HepG2 (cell line): ENCODE results near the gene BCAS3. TPM values are rescaled to one million over a fixed set of nuclear protein-coding genes. Genes with fewer than 3 reads are reported as not detected.
A peak's percentile ranks its signal among the peaks of the same experiment; 100 is the strongest.

Experiments
- ATAC-seq: fragments of 200-7000 bp; cut with Tn5 transposase; 3 replicates; pipeline ENCODE4 v1.9.1; 2020; ENCODE audit warnings: mild to moderate bottlenecking, moderate library complexity
- BruUV-seq: library from RNA; stranded (reverse); fragments of 400-500 nt; replicated peaks from 2 replicates; lab custom pipeline; 2021; lab: Mats Ljungman, UMichigan
- CTCF ChIA-PET: fragments of 300-600 bp; formaldehyde crosslinking; extraction: SDS; loops from one replicate; lab custom pipeline; 2021; ENCODE audit warnings: low total read pairs, inconsistent platforms, low intra/inter-chr PET ratio; lab: Yijun Ruan, JAX
- POLR2A ChIA-PET: fragments of 350-600 bp; sonication (Branson Sonifier 250); formaldehyde crosslinking; loops from one replicate; lab custom pipeline; 2020; ENCODE audit warnings: antibody characterized with exemption, inconsistent platforms; lab: Yijun Ruan, JAX
- DNase-seq: peaks from one replicate; pipeline ENCODE4 v3.0.0-alpha.2; 2015; ENCODE audit warnings: low spot score
- FAIRE-seq: peaks from 3 replicates; lab custom pipeline; 2011; peaks lifted over from hg19 to GRCh38; lab: Jason Lieb, UNC
- H2AFZ ChIP-seq: one replicate; pipeline ENCODE4 v1.6.1; 2011; ENCODE audit warnings: low read length, inconsistent platforms
- H3K27ac ChIP-seq: fragments of 300-600 bp; 3 replicates; pipeline ENCODE4 v1.8.0; 2011; ENCODE audit warnings: mixed run types, mild to moderate bottlenecking, mixed read lengths, low read length, inconsistent platforms; ENCODE audit not compliant: insufficient read depth; ENCODE audit errors: extremely low read length
- H3K27me3 ChIP-seq, 2 experiments: fragments of 200-600 bp in 1 of 2; 2 replicates in 1 of 2; 3 replicates in 1 of 2; pipeline versions ENCODE4 v1.6.0 to v1.8.0; 2011; ENCODE audit warnings: low read length in 2 of 2, mild to moderate bottlenecking in 2 of 2, moderate library complexity in 2 of 2, inconsistent platforms in 1 of 2; ENCODE audit not compliant: insufficient read depth in 2 of 2, control insufficient read depth in 1 of 2
- H3K36me3 ChIP-seq, 2 experiments: fragments of 200-600 bp in 1 of 2; replicated peaks in 1 of 2; 2 replicates in 1 of 2; 3 replicates in 1 of 2; pipeline versions ENCODE4 v1.5.1 to v1.8.0; 2011; ENCODE audit warnings: low read length in 2 of 2, inconsistent platforms in 1 of 2; ENCODE audit not compliant: insufficient read depth in 2 of 2, control insufficient read depth in 1 of 2
- H3K4me1 ChIP-seq: 2 replicates; pipeline ENCODE4 v1.5.1; 2012; ENCODE audit warnings: low read length, inconsistent platforms; ENCODE audit not compliant: insufficient read depth
- H3K4me2 ChIP-seq: 2 replicates; pipeline ENCODE4 v1.6.0; 2011; ENCODE audit warnings: low read depth, low read length, inconsistent platforms
- H3K4me3 ChIP-seq, 3 experiments: fragments of 200-600 bp in 1 of 3; sonication (generic), shearing (Covaris generic) in 1 of 3; replicated peaks in 1 of 3; 2 replicates each; pipeline ENCODE4 v1.5.1; 2011 to 2016; ENCODE audit warnings: low read length in 3 of 3, inconsistent platforms in 2 of 3, low read depth in 2 of 3, mild to moderate bottlenecking in 2 of 3, control low read depth in 1 of 3, mixed read lengths in 1 of 3; ENCODE audit not compliant: insufficient read depth in 1 of 3
- H3K79me2 ChIP-seq: one replicate; pipeline ENCODE4 v1.6.1; 2011; ENCODE audit warnings: low read length, inconsistent platforms; ENCODE audit not compliant: insufficient read depth
- H3K9ac ChIP-seq: 2 replicates; pipeline ENCODE4 v1.6.0; 2011; ENCODE audit warnings: mild to moderate bottlenecking, low read depth, low read length, inconsistent platforms; ENCODE audit not compliant: insufficient read depth
- H3K9me3 ChIP-seq: 2 replicates; pipeline ENCODE4 v1.5.1; 2012; ENCODE audit warnings: mild to moderate bottlenecking, low read length
- H4K20me1 ChIP-seq: 2 replicates; pipeline ENCODE4 v1.6.0; 2011; ENCODE audit warnings: inconsistent platforms, mild to moderate bottlenecking, low read length, moderate library complexity; ENCODE audit not compliant: insufficient read depth
- ATF6 ChIP-seq: sonication (generic); formaldehyde crosslinking; conservative IDR thresholded peaks from 2 replicates; pipeline ENCODE4 v1.4.0; 2020; ENCODE audit warnings: missing genetic modification reagents
- CERS6 ChIP-seq: sonication (generic); formaldehyde crosslinking; IDR thresholded peaks from 2 replicates; pipeline ENCODE4 v1.5.0; 2020; ENCODE audit warnings: missing genetic modification reagents
- PAXIP1 ChIP-seq: sonication (generic); formaldehyde crosslinking; conservative IDR thresholded peaks from 2 replicates; pipeline ENCODE4 v1.4.0; 2020; ENCODE audit warnings: mild to moderate bottlenecking, missing genetic modification reagents, moderate library complexity
- PHF20 ChIP-seq: sonication (generic); formaldehyde crosslinking; IDR thresholded peaks from 2 replicates; pipeline ENCODE4 v1.5.0; 2020; ENCODE audit warnings: mild to moderate bottlenecking, missing genetic modification reagents
- PLSCR1 ChIP-seq: sonication (generic); formaldehyde crosslinking; IDR thresholded peaks from 2 replicates; pipeline ENCODE4 v1.5.0; 2020; ENCODE audit warnings: missing genetic modification reagents, mild to moderate bottlenecking, borderline replicate concordance
- RFXANK ChIP-seq: IDR thresholded peaks from 2 replicates; pipeline ENCODE4 v1.6.1; 2016
- SCMH1 ChIP-seq: sonication (generic); formaldehyde crosslinking; IDR thresholded peaks from 2 replicates; pipeline ENCODE4 v1.9.0; 2021; ENCODE audit warnings: missing genetic modification reagents, mild to moderate bottlenecking, borderline replicate concordance
- ZBTB38 ChIP-seq: sonication (generic); formaldehyde crosslinking; IDR thresholded peaks from 2 replicates; pipeline ENCODE4 v1.5.1; 2020; ENCODE audit warnings: mild to moderate bottlenecking, missing genetic modification reagents
- ZFP36 ChIP-seq: fragments of 150-350 bp; IDR thresholded peaks from 2 replicates; pipeline ENCODE4 v1.6.1; 2018; ENCODE audit warnings: borderline replicate concordance, low read length, low read depth; ENCODE audit not compliant: partially characterized antibody
- ZGPAT ChIP-seq: IDR thresholded peaks from 2 replicates; pipeline ENCODE4 v1.6.1; 2016; ENCODE audit warnings: mild to moderate bottlenecking
- ZNF513 ChIP-seq: sonication (generic); formaldehyde crosslinking; conservative IDR thresholded peaks from 2 replicates; pipeline ENCODE4 v1.5.0; 2020; ENCODE audit warnings: missing genetic modification reagents
- ZNF543 ChIP-seq: sonication (generic); formaldehyde crosslinking; IDR thresholded peaks from 2 replicates; pipeline ENCODE4 v1.4.0; 2020; ENCODE audit warnings: mild to moderate bottlenecking, missing genetic modification reagents
- ZNF564 ChIP-seq: sonication (generic); formaldehyde crosslinking; IDR thresholded peaks from 2 replicates; pipeline ENCODE4 v1.8.1; 2023; ENCODE audit warnings: mild to moderate bottlenecking, missing genetic modification reagents
- ZNF768 ChIP-seq: sonication (generic); formaldehyde crosslinking; IDR thresholded peaks from 2 replicates; pipeline ENCODE4 v1.4.0; 2020; ENCODE audit warnings: missing genetic modification reagents
- ZNF879 ChIP-seq: sonication (generic); formaldehyde crosslinking; IDR thresholded peaks from 2 replicates; pipeline ENCODE4 v1.8.1; 2023; ENCODE audit warnings: missing genetic modification reagents
- WGBS: methylation state at CpG from one replicate; pipeline ENCODE4 v1.1.6; 2017; ENCODE audit warnings: low lambda C conversion rate; 5-methylcytosine and 5-hydroxymethylcytosine counted together
- in situ Hi-C: cut with HindIII; loops from 2 replicates; pipeline ENCODE4 v1.10.0; 2017; ENCODE audit warnings: low pct_unique_long_range_greater_than_20kb; ENCODE audit not compliant: extremely low pct_ligation_motif_present
- intact Hi-C: fragments of 100-400 bp; cut with micrococcal nuclease; formaldehyde crosslinking; loops from one replicate; pipeline ENCODE4 v1.10.0; 2022; ENCODE audit not compliant: unreplicated experiment
- polyA plus RNA-seq, 8 experiments: library from polyadenylated mRNA; depleted of rRNA in 3 of 8; stranded (reverse) in 7 of 8; unstranded in 1 of 8; fragments of >200 nt; fragmentation: Illumina TruSeq in 4 of 8; extraction: Trizol in 4 of 8; gene quantifications; 2 replicates each; pipeline versions ENCODE4 v1.2.1 to v1.2.3, GENCODE V29; 2011 to 2016; ENCODE audit warnings: low read depth in 4 of 8, missing spikeins in 1 of 8, mixed read lengths in 1 of 8; ENCODE audit not compliant: insufficient read depth in 1 of 8
- total RNA-seq, 5 experiments: library from RNA; depleted of rRNA; stranded (reverse); fragments of >200 nt; fragmentation: Illumina TruSeq; extraction: Trizol; gene quantifications; 2 replicates each; pipeline ENCODE4 v1.2.3, GENCODE V29; 2016; ENCODE audit warnings: low read depth in 1 of 5

BCAS3 gene
- total and polyA plus RNA-seq, 2 of the 13 experiments (the other 11 are each of a cell fraction or from before 2014, with no cell fraction given): 10.7 to 11.2 TPM

- no peak overlapping the region for H3K27ac ChIP-seq
- DNase-seq: peak; percentile 7
- H3K79me2 ChIP-seq: no peaks in the 10 kb centered on the region
- intact Hi-C loops (loop anchor here (5.0 kb wide), 2 partner anchors 391 to 406 kb away; no protein-coding TSS in a partner anchor), in situ Hi-C loops (loop anchor here (5.0 to 25.0 kb wide), 2 partner anchors 391 to 836 kb away; no protein-coding TSS in a partner anchor)
- H3K4me3 ChIP-seq: no peak overlapping the region
- H3K9me3 ChIP-seq: no peaks in the 10 kb centered on the region
- ATAC-seq: no peak
- H3K4me2 ChIP-seq: no peak overlapping the region
- CTCF ChIA-PET: no interaction called here
- no peaks in the 10 kb centered on the region for H3K36me3 ChIP-seq
- FAIRE-seq: peak; percentile 18
- H4K20me1 ChIP-seq: no peaks in the 10 kb centered on the region
- no peak overlapping the region for H3K9ac ChIP-seq
- H2AFZ ChIP-seq: no peak overlapping the region
- H3K27me3 ChIP-seq: no peaks in the 10 kb centered on the region
- 51% methylated on average over 2 of the region's 2 CpGs for WGBS
- no TSS peak for BruUV-seq
- POLR2A ChIA-PET: no interaction called here
- no peaks in the 10 kb centered on the region for H3K4me1 ChIP-seq
- no peak for TF ChIP-seq ZNF543 (CRISPR knock-in tag)
- TF ChIP-seq ATF6 (CRISPR knock-in tag): no peak
- TF ChIP-seq ZGPAT (CRISPR knock-in tag): no peak
- no peak for TF ChIP-seq ZNF564 (CRISPR knock-in tag)
- TF ChIP-seq RFXANK (CRISPR knock-in tag): no peak
- no peak for TF ChIP-seq ZBTB38
- TF ChIP-seq CERS6 (CRISPR knock-in tag): no peak
- TF ChIP-seq ZNF879 (CRISPR knock-in tag): no peak
- TF ChIP-seq ZNF768 (CRISPR knock-in tag): no peak
- TF ChIP-seq SCMH1 (CRISPR knock-in tag): no peak
- TF ChIP-seq PLSCR1 (CRISPR knock-in tag): no peak
- no peak for TF ChIP-seq PHF20
- TF ChIP-seq PAXIP1 (CRISPR knock-in tag): no peak
- TF ChIP-seq ZNF513: no peak
- TF ChIP-seq ZFP36: no peak
These were observed 323.3 kb downstream of the BCAS3 start for GRCh38 chr17:61000911-61001310.
